NCI-H1105 (cell line): Measurements from ENCODE around the gene GFOD1.
"Not testable (repeated sequence)": the region's sequence is repeated elsewhere in the genome, so short reads cannot be mapped to it uniquely, and the experiment has no call there.

Source experiments
- DNase-seq: peaks from one replicate; lab custom pipeline; 2025; lab: John Stamatoyannopoulos, UW

The GFOD1 gene

GRCh38 chr6:13441778-13442177, 45.6 kb downstream of the GFOD1 start:
- DNase-seq = no peak

GRCh38 chr6:13439644-13440043, 47.8 kb downstream of the GFOD1 start:
- no peak for DNase-seq

GRCh38 chr6:13438126-13438525, 49.3 kb downstream of the GFOD1 start:
- DNase-seq = no peak

- DNase-seq = no peak
Observed at GRCh38 chr6:13437218-13437996, 50.0 kb downstream of the GFOD1 start.

GRCh38 chr6:13436399-13437217, 50.8 kb downstream of the GFOD1 start:
- DNase-seq = no peak

GRCh38 chr6:13435477-13436246, 51.7 kb downstream of the GFOD1 start:
- no peak for DNase-seq

- DNase-seq = no peak
Observed at GRCh38 chr6:13434777-13435176, 52.6 kb downstream of the GFOD1 start.

GRCh38 chr6:13434135-13434775, 53.1 kb downstream of the GFOD1 start:
- not testable (repeated sequence) for DNase-seq

- no peak for DNase-seq
Observed at GRCh38 chr6:13433709-13434121, 53.7 kb downstream of the GFOD1 start.

- no peak for DNase-seq
Observed at GRCh38 chr6:13432526-13433184, 54.7 kb downstream of the GFOD1 start.

GRCh38 chr6:13431861-13432465, 55.4 kb downstream of the GFOD1 start:
- DNase-seq = no peak

GRCh38 chr6:13431059-13431656, 56.2 kb downstream of the GFOD1 start:
- DNase-seq = no peak

- DNase-seq = no peak
Observed at GRCh38 chr6:13429406-13429753, 58.0 kb downstream of the GFOD1 start.

GRCh38 chr6:13428583-13429405, 58.6 kb downstream of the GFOD1 start:
- DNase-seq = no peak

GRCh38 chr6:13427801-13428582, 59.4 kb downstream of the GFOD1 start:
- DNase-seq = no peak

- no peak for DNase-seq
Observed at GRCh38 chr6:13427316-13427715, 60.1 kb downstream of the GFOD1 start.

- DNase-seq = no peak
Observed at GRCh38 chr6:13425943-13426931, 61.2 kb downstream of the GFOD1 start.
